WTC11 (cell line): Measurements from ENCODE around the gene F8.

ENCODE experiments used
- NR2C2 ChIP-seq: sonication (generic); formaldehyde crosslinking; IDR thresholded peaks from 2 replicates; pipeline ENCODE4 v1.8.0; 2022; ENCODE audit warnings: mild to moderate bottlenecking, missing genetic modification reagents
- ZNF121 ChIP-seq: sonication (generic); formaldehyde crosslinking; IDR thresholded peaks from 2 replicates; pipeline ENCODE4 v1.8.0; 2023; ENCODE audit warnings: missing genetic modification reagents
- TF ChIP-seq, protein P1 (sequence below): fragments of 200-600 bp; IDR thresholded peaks from 2 replicates; pipeline ENCODE4 v1.8.0; 2022; ENCODE audit warnings: antibody characterized with exemption
- TF ChIP-seq, protein P2 (sequence below): sonication (generic); formaldehyde crosslinking; IDR thresholded peaks from 2 replicates; pipeline ENCODE4 v1.8.0; 2022; ENCODE audit warnings: mild to moderate bottlenecking, missing genetic modification reagents
- TF ChIP-seq, protein P3 (sequence below): sonication (generic); formaldehyde crosslinking; IDR thresholded peaks from 2 replicates; pipeline ENCODE4 v1.8.0; 2023; ENCODE audit warnings: missing genetic modification reagents
- TF ChIP-seq, protein P4 (sequence below): sonication (generic); formaldehyde crosslinking; IDR thresholded peaks from 2 replicates; pipeline ENCODE4 v1.8.1; 2023; ENCODE audit warnings: mild to moderate bottlenecking, missing genetic modification reagents, moderate library complexity
- TF ChIP-seq, protein P5 (sequence below): sonication (generic); formaldehyde crosslinking; conservative IDR thresholded peaks from 2 replicates; pipeline ENCODE4 v1.8.1; 2023; ENCODE audit warnings: mild to moderate bottlenecking, low read depth, missing genetic modification reagents, moderate library complexity
- TF ChIP-seq, protein P6 (sequence below): sonication (generic); formaldehyde crosslinking; IDR thresholded peaks from 2 replicates; pipeline ENCODE4 v1.8.0; 2022; ENCODE audit warnings: mild to moderate bottlenecking, missing genetic modification reagents
- TF ChIP-seq, protein P7 (sequence below): sonication (generic); formaldehyde crosslinking; IDR thresholded peaks from 2 replicates; pipeline ENCODE4 v1.8.1; 2022; ENCODE audit warnings: mild to moderate bottlenecking, moderate library complexity, missing genetic modification reagents

DNA sequence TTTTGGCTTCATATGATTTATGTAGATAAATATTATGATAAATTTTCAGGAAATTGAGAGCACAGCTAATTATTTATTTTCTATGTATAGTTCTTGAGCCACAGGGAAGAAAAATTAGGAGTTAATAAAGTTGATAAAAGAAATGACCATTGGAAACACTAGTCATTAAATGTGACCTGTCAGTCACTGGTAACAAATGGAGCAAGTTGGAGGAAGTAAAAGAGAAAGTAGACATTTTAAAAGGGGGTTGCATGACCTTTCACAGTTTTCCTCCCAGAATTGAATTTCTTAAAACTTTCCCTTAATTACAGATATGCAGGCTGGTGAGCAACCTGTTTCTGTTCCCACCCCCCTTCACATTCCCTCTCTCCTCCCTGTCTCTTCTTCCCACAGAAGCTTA, 193.4 kb downstream of the F8 start:
- TF ChIP-seq, protein P1, sequence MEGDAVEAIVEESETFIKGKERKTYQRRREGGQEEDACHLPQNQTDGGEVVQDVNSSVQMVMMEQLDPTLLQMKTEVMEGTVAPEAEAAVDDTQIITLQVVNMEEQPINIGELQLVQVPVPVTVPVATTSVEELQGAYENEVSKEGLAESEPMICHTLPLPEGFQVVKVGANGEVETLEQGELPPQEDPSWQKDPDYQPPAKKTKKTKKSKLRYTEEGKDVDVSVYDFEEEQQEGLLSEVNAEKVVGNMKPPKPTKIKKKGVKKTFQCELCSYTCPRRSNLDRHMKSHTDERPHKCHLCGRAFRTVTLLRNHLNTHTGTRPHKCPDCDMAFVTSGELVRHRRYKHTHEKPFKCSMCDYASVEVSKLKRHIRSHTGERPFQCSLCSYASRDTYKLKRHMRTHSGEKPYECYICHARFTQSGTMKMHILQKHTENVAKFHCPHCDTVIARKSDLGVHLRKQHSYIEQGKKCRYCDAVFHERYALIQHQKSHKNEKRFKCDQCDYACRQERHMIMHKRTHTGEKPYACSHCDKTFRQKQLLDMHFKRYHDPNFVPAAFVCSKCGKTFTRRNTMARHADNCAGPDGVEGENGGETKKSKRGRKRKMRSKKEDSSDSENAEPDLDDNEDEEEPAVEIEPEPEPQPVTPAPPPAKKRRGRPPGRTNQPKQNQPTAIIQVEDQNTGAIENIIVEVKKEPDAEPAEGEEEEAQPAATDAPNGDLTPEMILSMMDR, result no peak
- TF ChIP-seq, protein P2, sequence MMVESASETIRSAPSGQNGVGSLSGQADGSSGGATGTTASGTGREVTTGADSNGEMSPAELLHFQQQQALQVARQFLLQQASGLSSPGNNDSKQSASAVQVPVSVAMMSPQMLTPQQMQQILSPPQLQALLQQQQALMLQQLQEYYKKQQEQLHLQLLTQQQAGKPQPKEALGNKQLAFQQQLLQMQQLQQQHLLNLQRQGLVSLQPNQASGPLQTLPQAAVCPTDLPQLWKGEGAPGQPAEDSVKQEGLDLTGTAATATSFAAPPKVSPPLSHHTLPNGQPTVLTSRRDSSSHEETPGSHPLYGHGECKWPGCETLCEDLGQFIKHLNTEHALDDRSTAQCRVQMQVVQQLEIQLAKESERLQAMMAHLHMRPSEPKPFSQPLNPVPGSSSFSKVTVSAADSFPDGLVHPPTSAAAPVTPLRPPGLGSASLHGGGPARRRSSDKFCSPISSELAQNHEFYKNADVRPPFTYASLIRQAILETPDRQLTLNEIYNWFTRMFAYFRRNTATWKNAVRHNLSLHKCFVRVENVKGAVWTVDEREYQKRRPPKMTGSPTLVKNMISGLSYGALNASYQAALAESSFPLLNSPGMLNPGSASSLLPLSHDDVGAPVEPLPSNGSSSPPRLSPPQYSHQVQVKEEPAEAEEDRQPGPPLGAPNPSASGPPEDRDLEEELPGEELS (CRISPR knock-in tag), result no peak
- TF ChIP-seq, protein P3, sequence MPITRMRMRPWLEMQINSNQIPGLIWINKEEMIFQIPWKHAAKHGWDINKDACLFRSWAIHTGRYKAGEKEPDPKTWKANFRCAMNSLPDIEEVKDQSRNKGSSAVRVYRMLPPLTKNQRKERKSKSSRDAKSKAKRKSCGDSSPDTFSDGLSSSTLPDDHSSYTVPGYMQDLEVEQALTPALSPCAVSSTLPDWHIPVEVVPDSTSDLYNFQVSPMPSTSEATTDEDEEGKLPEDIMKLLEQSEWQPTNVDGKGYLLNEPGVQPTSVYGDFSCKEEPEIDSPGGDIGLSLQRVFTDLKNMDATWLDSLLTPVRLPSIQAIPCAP (CRISPR knock-in tag), result no peak
- TF ChIP-seq, protein P4, sequence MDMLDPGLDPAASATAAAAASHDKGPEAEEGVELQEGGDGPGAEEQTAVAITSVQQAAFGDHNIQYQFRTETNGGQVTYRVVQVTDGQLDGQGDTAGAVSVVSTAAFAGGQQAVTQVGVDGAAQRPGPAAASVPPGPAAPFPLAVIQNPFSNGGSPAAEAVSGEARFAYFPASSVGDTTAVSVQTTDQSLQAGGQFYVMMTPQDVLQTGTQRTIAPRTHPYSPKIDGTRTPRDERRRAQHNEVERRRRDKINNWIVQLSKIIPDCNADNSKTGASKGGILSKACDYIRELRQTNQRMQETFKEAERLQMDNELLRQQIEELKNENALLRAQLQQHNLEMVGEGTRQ (CRISPR knock-in tag), result no peak
- TF ChIP-seq NR2C2 (CRISPR knock-in tag) (no peak), ZNF121 (CRISPR knock-in tag) (no peak)
- TF ChIP-seq, protein P5, sequence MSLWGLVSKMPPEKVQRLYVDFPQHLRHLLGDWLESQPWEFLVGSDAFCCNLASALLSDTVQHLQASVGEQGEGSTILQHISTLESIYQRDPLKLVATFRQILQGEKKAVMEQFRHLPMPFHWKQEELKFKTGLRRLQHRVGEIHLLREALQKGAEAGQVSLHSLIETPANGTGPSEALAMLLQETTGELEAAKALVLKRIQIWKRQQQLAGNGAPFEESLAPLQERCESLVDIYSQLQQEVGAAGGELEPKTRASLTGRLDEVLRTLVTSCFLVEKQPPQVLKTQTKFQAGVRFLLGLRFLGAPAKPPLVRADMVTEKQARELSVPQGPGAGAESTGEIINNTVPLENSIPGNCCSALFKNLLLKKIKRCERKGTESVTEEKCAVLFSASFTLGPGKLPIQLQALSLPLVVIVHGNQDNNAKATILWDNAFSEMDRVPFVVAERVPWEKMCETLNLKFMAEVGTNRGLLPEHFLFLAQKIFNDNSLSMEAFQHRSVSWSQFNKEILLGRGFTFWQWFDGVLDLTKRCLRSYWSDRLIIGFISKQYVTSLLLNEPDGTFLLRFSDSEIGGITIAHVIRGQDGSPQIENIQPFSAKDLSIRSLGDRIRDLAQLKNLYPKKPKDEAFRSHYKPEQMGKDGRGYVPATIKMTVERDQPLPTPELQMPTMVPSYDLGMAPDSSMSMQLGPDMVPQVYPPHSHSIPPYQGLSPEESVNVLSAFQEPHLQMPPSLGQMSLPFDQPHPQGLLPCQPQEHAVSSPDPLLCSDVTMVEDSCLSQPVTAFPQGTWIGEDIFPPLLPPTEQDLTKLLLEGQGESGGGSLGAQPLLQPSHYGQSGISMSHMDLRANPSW (CRISPR knock-in tag), result no peak
- TF ChIP-seq, protein P6, sequence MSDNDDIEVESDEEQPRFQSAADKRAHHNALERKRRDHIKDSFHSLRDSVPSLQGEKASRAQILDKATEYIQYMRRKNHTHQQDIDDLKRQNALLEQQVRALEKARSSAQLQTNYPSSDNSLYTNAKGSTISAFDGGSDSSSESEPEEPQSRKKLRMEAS (CRISPR knock-in tag), result no peak
- TF ChIP-seq, protein P7, sequence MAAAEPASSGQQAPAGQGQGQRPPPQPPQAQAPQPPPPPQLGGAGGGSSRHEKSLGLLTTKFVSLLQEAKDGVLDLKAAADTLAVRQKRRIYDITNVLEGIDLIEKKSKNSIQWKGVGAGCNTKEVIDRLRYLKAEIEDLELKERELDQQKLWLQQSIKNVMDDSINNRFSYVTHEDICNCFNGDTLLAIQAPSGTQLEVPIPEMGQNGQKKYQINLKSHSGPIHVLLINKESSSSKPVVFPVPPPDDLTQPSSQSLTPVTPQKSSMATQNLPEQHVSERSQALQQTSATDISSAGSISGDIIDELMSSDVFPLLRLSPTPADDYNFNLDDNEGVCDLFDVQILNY (CRISPR knock-in tag), result no peak
